Spleen (tissue), 11 donors: ENCODE data around the gene TRMT112. TPM values are rescaled to one million over a fixed set of nuclear protein-coding genes. Genes with fewer than 3 reads are reported as not detected.

Experiments used
- DNase-seq: peaks from one replicate; pipeline ENCODE4 v3.0.0-alpha.2; 2020
- H3K27ac ChIP-seq, 8 donors: fragments of 200-600 bp; sonication (generic) in 7 of 8; 1 replicate in 4 of 8; 2 replicates in 4 of 8; pipeline versions ENCODE4 v1.5.0 to v1.8.0; 2016 to 2021; ENCODE audit warnings: inconsistent platforms in 4 of 8, mild to moderate bottlenecking in 4 of 8, moderate library complexity in 1 of 8
- H3K27me3 ChIP-seq, 7 donors: fragments of 200-600 bp; sonication (generic) in 6 of 7; replicated peaks in 1 of 7; 1 replicate in 4 of 7; 2 replicates in 3 of 7; pipeline versions ENCODE4 v1.5.0 to v1.8.0; 2016 to 2021; ENCODE audit warnings: inconsistent platforms in 3 of 7, mild to moderate bottlenecking in 1 of 7
- H3K36me3 ChIP-seq, 6 donors: fragments of 200-600 bp; sonication (generic) in 5 of 6; 1 replicate in 4 of 6; 2 replicates in 2 of 6; pipeline versions ENCODE4 v1.5.0 to v1.8.0; 2016 to 2021; ENCODE audit warnings: inconsistent platforms in 2 of 6
- H3K4me1 ChIP-seq, 6 donors: fragments of 200-600 bp; sonication (generic) in 5 of 6; 1 replicate in 3 of 6; 2 replicates in 3 of 6; pipeline versions ENCODE4 v1.5.0 to v1.8.0; 2016 to 2021; ENCODE audit warnings: inconsistent platforms in 3 of 6
- H3K4me3 ChIP-seq, 8 donors: fragments of 200-600 bp; sonication (generic) in 7 of 8; 1 replicate in 4 of 8; 2 replicates in 4 of 8; pipeline versions ENCODE4 v1.5.0 to v1.8.0; 2016 to 2021; ENCODE audit warnings: inconsistent platforms in 4 of 8, mild to moderate bottlenecking in 4 of 8, moderate library complexity in 2 of 8
- H3K9me3 ChIP-seq, 8 donors: fragments of 200-600 bp; sonication (generic) in 7 of 8; 1 replicate in 4 of 8; 2 replicates in 4 of 8; pipeline versions ENCODE4 v1.5.0 to v1.8.0; 2016 to 2021; ENCODE audit warnings: inconsistent platforms in 4 of 8
- POLR2A ChIP-seq, 3 donors: fragments of 450-650 bp; IDR thresholded peaks; one replicate each; pipeline ENCODE4 v1.5.1; 2017; ENCODE audit warnings: antibody characterized with exemption in 3 of 3, mild to moderate bottlenecking in 1 of 3
- POLR2AphosphoS5 ChIP-seq, 3 donors: sonication (generic); formaldehyde crosslinking; IDR thresholded peaks; one replicate each; pipeline ENCODE4 v1.5.1; 2017; ENCODE audit warnings: antibody characterized with exemption in 3 of 3
- WGBS, 5 donors: extraction: QIAGEN DNeasy Blood & Tissue Kit in 3 of 5; methylation state at CpG; one replicate each; pipeline versions ENCODE4 v1.1.5 to v1.1.7; 2013 to 2018; 5-methylcytosine and 5-hydroxymethylcytosine counted together
- intact Hi-C: fragments of 100-400 bp; cut with DNase I; formaldehyde crosslinking; loops from one replicate; pipeline ENCODE4 v1.15.0; 2023; ENCODE audit warnings: low total_unique reads
- polyA plus RNA-seq, 3 donors: library from polyadenylated mRNA; stranded (reverse); fragments of 200-250 nt; gene quantifications; one replicate each; pipeline ENCODE4 v1.2.1, GENCODE V29; 2013
- total RNA-seq, 7 donors: library from RNA; depleted of rRNA in 3 of 7; stranded (reverse); fragments of >200 nt in 3 of 7; fragmentation: NEBNext Ultra II Directional in 4 of 7; extraction: Animal tissue kit (Norgen Biotek cat#: 25700) in 4 of 7; gene quantifications; one replicate each; pipeline versions ENCODE4 v1.1.0 to v1.2.1, GENCODE V29; 2016 to 2021
- TF ChIP-seq, protein P1 (sequence below), 11 experiments: fragments of 200-600 bp in 7 of 11; fragments of 450-650 bp in 4 of 11; sonication (generic) in 4 of 11; IDR thresholded peaks in 8 of 11; conservative IDR thresholded peaks in 3 of 11; 1 replicate in 7 of 11; 2 replicates in 4 of 11; pipeline versions ENCODE4 v1.4.0 to v1.8.0; 2016 to 2021; ENCODE audit warnings: antibody characterized with exemption in 11 of 11, inconsistent platforms in 4 of 11, mild to moderate bottlenecking in 1 of 11
- donor health status: healthy with polysubstance abuse.
- donor health status: DM: no; HTN: no; CAD: no; lungs with moderate emphysema.
- donor health status: DM: no; HTN: no; CAD: no.
- donor health status: Bipolar disorder and iron deficiency.
- donor health status: healthy.
- donor health status: DM: no; HTN: no; CAD: no.
- donor health status: DM: yes; HTN: yes; CAD: no.

Gene TRMT112
- total and polyA plus RNA-seq, 10 donors, result 138 to 431 (median 267) TPM

DNA sequence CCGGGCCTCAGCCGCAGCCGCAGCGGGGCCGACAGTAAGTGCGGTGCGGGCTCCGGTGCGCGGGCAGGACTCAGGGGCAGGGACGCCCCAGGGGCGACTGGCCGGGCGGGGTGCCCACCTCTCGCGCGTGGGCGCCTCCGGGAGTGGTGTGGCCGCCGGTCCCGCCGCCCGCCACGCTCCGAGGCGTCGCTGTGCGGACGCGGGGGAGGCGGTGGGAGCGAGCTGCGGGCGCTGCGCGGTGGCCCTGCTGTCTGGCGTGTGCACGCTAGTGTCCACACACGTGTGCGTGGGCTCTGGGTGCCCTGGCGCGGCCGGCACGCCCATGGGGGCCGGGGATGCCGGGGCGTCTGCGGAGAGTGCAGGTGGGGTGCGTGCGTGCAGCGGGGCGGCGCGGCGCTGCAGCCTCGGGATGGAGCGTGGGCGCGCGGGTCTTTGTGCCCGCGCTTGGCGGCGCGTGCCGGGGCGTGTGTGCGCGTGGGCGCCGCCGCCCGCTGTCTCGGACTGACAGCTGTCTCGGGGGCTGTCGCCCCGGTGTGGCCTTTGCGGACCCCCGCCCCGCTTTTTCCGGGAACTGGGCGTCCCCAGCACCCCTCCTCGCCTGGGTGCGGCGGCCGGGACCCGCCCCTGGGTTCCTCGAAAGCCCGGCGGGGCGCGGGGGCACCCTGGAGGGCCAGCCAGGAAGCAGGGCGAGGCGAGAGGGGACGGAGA is 25.5 kb downstream of the TRMT112 start:
- TF ChIP-seq, protein P1, sequence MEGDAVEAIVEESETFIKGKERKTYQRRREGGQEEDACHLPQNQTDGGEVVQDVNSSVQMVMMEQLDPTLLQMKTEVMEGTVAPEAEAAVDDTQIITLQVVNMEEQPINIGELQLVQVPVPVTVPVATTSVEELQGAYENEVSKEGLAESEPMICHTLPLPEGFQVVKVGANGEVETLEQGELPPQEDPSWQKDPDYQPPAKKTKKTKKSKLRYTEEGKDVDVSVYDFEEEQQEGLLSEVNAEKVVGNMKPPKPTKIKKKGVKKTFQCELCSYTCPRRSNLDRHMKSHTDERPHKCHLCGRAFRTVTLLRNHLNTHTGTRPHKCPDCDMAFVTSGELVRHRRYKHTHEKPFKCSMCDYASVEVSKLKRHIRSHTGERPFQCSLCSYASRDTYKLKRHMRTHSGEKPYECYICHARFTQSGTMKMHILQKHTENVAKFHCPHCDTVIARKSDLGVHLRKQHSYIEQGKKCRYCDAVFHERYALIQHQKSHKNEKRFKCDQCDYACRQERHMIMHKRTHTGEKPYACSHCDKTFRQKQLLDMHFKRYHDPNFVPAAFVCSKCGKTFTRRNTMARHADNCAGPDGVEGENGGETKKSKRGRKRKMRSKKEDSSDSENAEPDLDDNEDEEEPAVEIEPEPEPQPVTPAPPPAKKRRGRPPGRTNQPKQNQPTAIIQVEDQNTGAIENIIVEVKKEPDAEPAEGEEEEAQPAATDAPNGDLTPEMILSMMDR (IDR thresholded peaks at IDR 0.05 in 8 of 11, conservative IDR thresholded peaks at IDR 0.05 in 3 of 11), result no peak
- no peak for TF ChIP-seq POLR2A (IDR thresholded peaks at IDR 0.05)
- TF ChIP-seq POLR2AphosphoS5 (IDR thresholded peaks at IDR 0.05), result peak in 1 of 3 donors; percentile 6
- peaks cover 0 to 19% (median 0%) of the 10 kb centered on the region in 6 donors for H3K36me3 ChIP-seq
- no peaks in the 10 kb centered on the region for H3K9me3 ChIP-seq
- H3K27me3 ChIP-seq, result peaks cover 6 to 71% (median 62%) of the 10 kb centered on the region in 7 donors
- H3K4me3 ChIP-seq, result peak overlapping the region; percentile 8 to 69 (median 36)
- no peak overlapping the region for H3K27ac ChIP-seq
- peaks cover 6 to 35% (median 23%) of the 10 kb centered on the region in 6 donors for H3K4me1 ChIP-seq
- intact Hi-C loops, result no loop called here
- DNase-seq, result no peak
- WGBS, 5 donors, result 0 to 1% (median 0%) methylated on average over 11 to 96 of the region's 96 CpGs

DNA sequence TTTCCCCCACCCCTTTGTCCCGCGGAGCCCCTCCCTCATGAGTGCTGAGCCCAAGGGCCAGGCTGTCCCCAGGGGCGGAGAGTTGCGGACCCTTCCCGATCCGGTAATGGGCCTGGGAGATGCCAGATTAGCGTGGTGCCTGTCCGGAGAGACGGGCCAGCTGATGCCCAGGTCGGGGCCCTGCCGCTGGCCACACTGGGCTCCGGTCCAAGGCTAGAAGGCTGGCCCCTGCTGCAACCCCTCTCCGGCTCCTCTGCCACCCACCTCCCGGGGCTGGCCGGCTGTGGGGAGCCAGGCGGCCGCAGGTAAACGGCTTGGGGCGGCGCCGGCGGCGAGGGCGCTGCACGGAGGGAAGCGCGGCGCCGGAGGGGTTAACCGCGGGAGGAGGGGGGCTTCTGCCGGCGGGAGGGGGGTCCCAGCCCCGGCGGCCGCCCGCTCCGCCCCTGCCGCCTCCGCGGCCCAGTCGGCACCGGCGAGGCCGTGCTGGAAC is 26.1 kb downstream of the TRMT112 start, which contains the start of gene KCNK4:
KCNK4 (plus strand) TSS at position 41 of the 490 bp plus-strand sequence. CDS start 1,717 bp downstream, outside the sequence.
- 1 to 26% (median 6%) methylated on average over 7 to 45 of the region's 45 CpGs for WGBS, 5 donors
- Histone ChIP-seq H3K36me3 (peaks cover 0 to 19% (median 0%) of the 10 kb centered on the region in 6 donors), H3K4me1 (peaks cover 9 to 41% (median 29%) of the 10 kb centered on the region in 6 donors), H3K4me3 (peak within 1 kb of the TSS; percentile 8 to 69 (median 36)), H3K27ac (no peak within 1 kb of the TSS), H3K9me3 (no peaks in the 10 kb centered on the region), H3K27me3 (peaks cover 6 to 65% (median 56%) of the 10 kb centered on the region in 7 donors)
- intact Hi-C loops, result no loop called here
- DNase-seq, result no peak
- no peak for TF ChIP-seq POLR2A (IDR thresholded peaks at IDR 0.05)
- TF ChIP-seq, protein P1 (IDR thresholded peaks at IDR 0.05 in 8 of 11, conservative IDR thresholded peaks at IDR 0.05 in 3 of 11), result no peak
- no peak for TF ChIP-seq POLR2AphosphoS5 (IDR thresholded peaks at IDR 0.05)

DNA sequence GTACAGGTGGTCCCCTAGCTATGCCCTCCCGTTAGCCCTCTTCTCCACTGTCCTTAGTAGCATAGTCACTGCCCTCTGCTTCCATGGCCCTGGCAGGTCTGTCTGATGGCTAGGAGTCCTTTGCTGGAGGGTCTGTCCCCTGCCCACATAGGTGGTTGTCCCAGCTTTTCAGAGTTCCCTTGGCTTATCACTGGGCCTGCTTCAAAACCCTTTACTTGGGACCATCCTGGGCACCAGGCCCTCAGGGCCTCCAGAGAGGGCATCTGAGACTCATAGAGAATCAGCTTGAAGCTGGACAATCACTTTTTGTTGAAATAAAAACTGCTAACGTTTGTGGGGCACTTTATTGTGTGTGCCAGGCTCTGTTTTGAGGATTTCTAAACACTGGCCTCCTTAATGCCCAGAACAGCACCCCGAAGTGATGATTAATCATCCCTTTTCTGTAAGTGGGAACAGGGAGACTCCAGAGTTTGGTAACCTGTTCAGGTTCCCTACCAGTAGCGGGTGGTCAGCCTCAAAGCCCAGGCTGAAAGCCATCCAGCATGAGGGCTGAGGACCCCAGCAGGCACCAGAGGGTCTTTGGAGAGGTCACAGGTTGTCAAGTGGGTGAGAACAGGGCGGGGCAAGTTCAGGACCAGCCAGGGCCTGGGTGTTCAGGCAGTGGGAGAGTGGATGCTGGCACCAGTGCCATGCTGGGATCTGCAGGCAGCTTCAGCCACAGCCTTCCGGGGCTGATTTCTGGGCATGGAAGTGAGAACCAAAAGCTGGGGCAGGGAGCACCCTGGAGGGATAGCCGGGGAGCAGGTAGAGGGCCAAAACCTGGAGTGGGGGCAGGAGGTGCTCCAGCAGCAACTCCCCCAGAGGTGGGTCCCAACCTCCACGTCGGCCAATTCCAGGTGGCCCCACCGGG is 26.8 kb downstream of the TRMT112 start:
- WGBS, 5 donors, result 56 to 74% (median 63%) methylated on average over 7 to 10 of the region's 10 CpGs
- intact Hi-C loops, result no loop called here
- no peak for DNase-seq
- TF ChIP-seq, protein P1 (IDR thresholded peaks at IDR 0.05 in 8 of 11, conservative IDR thresholded peaks at IDR 0.05 in 3 of 11), result no peak
- no peak for TF ChIP-seq POLR2AphosphoS5 (IDR thresholded peaks at IDR 0.05)
- no peak for TF ChIP-seq POLR2A (IDR thresholded peaks at IDR 0.05)
- Histone ChIP-seq H3K27ac (no peak overlapping the region), H3K9me3 (no peaks in the 10 kb centered on the region), H3K36me3 (peaks cover 0 to 19% (median 0%) of the 10 kb centered on the region in 6 donors), H3K4me1 (peaks cover 13 to 48% (median 35%) of the 10 kb centered on the region in 6 donors), H3K27me3 (peaks cover 6 to 58% (median 49%) of the 10 kb centered on the region in 7 donors), H3K4me3 (peak overlapping the region in 1 of 8 donors; percentile 69)
